OCI-LY7 (cell line): ENCODE measurements around the gene SDHA. TPM values are rescaled to one million over a fixed set of nuclear protein-coding genes. Genes with fewer than 3 reads are reported as not detected.

Experiments
- BruUV-seq: library from RNA; stranded (reverse); fragments of 400-500 nt; replicated peaks from 2 replicates; lab custom pipeline; 2021; lab: Mats Ljungman, UMichigan
- CTCF ChIA-PET: fragments of 300-600 bp; sonication (Branson Sonifier 250); formaldehyde crosslinking; loops from one replicate; lab custom pipeline; 2022; ENCODE audit warnings: antibody characterized with exemption; ENCODE audit not compliant: unreplicated experiment; lab: Charles Lee
- POLR2A ChIA-PET: fragments of 300-600 bp; sonication (Branson Sonifier 250); formaldehyde crosslinking; loops from one replicate; lab custom pipeline; 2022; ENCODE audit warnings: antibody characterized with exemption; lab: Charles Lee
- DNase-seq: peaks from one replicate; pipeline ENCODE4 v3.0.0-alpha.2; 2015; ENCODE audit warnings: low spot score
- H2AFZ ChIP-seq: fragments of 200-600 bp; sonication (generic), shearing (Covaris generic); 2 replicates; pipeline ENCODE4 v1.6.1; 2014; ENCODE audit warnings: mild to moderate bottlenecking, antibody characterized with exemption, low read length, moderate library complexity
- H3K27ac ChIP-seq: fragments of 200-600 bp; sonication (generic); 2 replicates; pipeline ENCODE4 v1.5.1; 2014; ENCODE audit warnings: mixed run types, low read depth, mild to moderate bottlenecking, moderate library complexity, low read length, inconsistent platforms; ENCODE audit not compliant: poor library complexity, severe bottlenecking
- H3K36me3 ChIP-seq: fragments of 200-600 bp; sonication (generic); 2 replicates; pipeline ENCODE4 v1.6.1; 2014; ENCODE audit warnings: mild to moderate bottlenecking, antibody characterized with exemption, low read length, moderate library complexity, mixed read lengths; ENCODE audit not compliant: insufficient read depth
- H3K4me1 ChIP-seq: fragments of 200-600 bp; sonication (generic); 2 replicates; pipeline ENCODE4 v1.5.1; 2014; ENCODE audit warnings: mild to moderate bottlenecking, low read length; ENCODE audit not compliant: insufficient read depth, poor library complexity, severe bottlenecking
- H3K4me2 ChIP-seq: fragments of 200-600 bp; sonication (generic); 2 replicates; pipeline ENCODE4 v1.6.1; 2014; ENCODE audit warnings: mild to moderate bottlenecking, low read length
- H3K4me3 ChIP-seq: fragments of 200-600 bp; sonication (generic); 2 replicates; pipeline ENCODE4 v1.5.1; 2014; ENCODE audit warnings: mild to moderate bottlenecking, low read depth, low read length; ENCODE audit not compliant: poor library complexity, severe bottlenecking
- H3K79me2 ChIP-seq: fragments of 200-600 bp; sonication (generic); 2 replicates; pipeline ENCODE4 v1.6.1; 2016; ENCODE audit warnings: low read depth, mild to moderate bottlenecking, low read length, moderate library complexity, mixed read lengths; ENCODE audit not compliant: insufficient read depth
- H3K9me2 ChIP-seq: fragments of 200-600 bp; sonication (generic); 2 replicates; pipeline ENCODE4 v1.6.1; 2016; ENCODE audit warnings: mild to moderate bottlenecking, low read length, mixed read lengths; ENCODE audit not compliant: insufficient read depth
- H3K9me3 ChIP-seq: fragments of 200-600 bp; sonication (generic); 2 replicates; pipeline ENCODE4 v1.6.1; 2014; ENCODE audit warnings: mild to moderate bottlenecking, mixed run types, low read length, mixed read lengths
- H4K20me1 ChIP-seq: fragments of 200-600 bp; sonication (generic); 2 replicates; pipeline ENCODE4 v1.6.1; 2014; ENCODE audit warnings: mild to moderate bottlenecking, antibody characterized with exemption, low read length, moderate library complexity, mixed read lengths; ENCODE audit not compliant: insufficient read depth
- CTCF ChIP-seq: fragments of 200-600 bp; sonication (generic); conservative IDR thresholded peaks from 2 replicates; pipeline ENCODE4 v1.5.1; 2014; ENCODE audit warnings: mild to moderate bottlenecking, antibody characterized with exemption, low read length, moderate library complexity, mixed read lengths
- EZH2phosphoT487 ChIP-seq: fragments of 200-600 bp; sonication (generic); IDR thresholded peaks from 2 replicates; pipeline ENCODE4 v1.6.1; 2018; ENCODE audit warnings: low read depth, borderline replicate concordance, mild to moderate bottlenecking, mixed run types, antibody characterized with exemption, low read length, moderate library complexity, mixed read lengths
- intact Hi-C: fragments of 100-400 bp; cut with micrococcal nuclease; formaldehyde crosslinking; loops from one replicate; pipeline ENCODE4 v1.10.0; 2022; ENCODE audit not compliant: unreplicated experiment
- total RNA-seq, 2 experiments: library from RNA; depleted of rRNA in 1 of 2; stranded (reverse); fragments of >200 nt in 1 of 2; shearing (Covaris generic) in 1 of 2; gene quantifications; 2 replicates each; pipeline ENCODE4 v1.2.3, GENCODE V29; 2014 to 2022

SDHA gene
- total RNA-seq, 2 experiments from 2014 or later, result 147 to 167 TPM

- intact Hi-C loops, result no loop called here
- DNase-seq, result no peak
- H3K9me2 ChIP-seq, result no peaks in the 10 kb centered on the region
- peaks cover 18% of the 10 kb centered on the region for H3K4me1 ChIP-seq
- no peaks in the 10 kb centered on the region for H3K9me3 ChIP-seq
- H3K79me2 ChIP-seq, result no peaks in the 10 kb centered on the region; the same call in 1 of the 2 replicates
- peaks cover 17% of the 10 kb centered on the region; the same call in 1 of the 2 replicates for H3K36me3 ChIP-seq
- peaks cover 4% of the 10 kb centered on the region; the same call in 1 of the 2 replicates for H4K20me1 ChIP-seq
- no peak overlapping the region for H2AFZ ChIP-seq
- no peak overlapping the region for H3K4me3 ChIP-seq
- no peak overlapping the region for H3K4me2 ChIP-seq
- ChIA-PET POLR2A (interaction anchor here (0.7 kb wide), 1 partner anchor 189 kb away, joined by 4 read pairs; no protein-coding TSS in a partner anchor), CTCF (no interaction called here)
- BruUV-seq, result no TSS peak
- TF ChIP-seq EZH2phosphoT487 (no peak), CTCF (no peak)
- H3K27ac ChIP-seq, result no peak overlapping the region
Observed at GRCh38 chr5:305050-305449, 86.9 kb downstream of the SDHA start.

- Histone ChIP-seq H3K4me3 (no peak overlapping the region), H2AFZ (no peak overlapping the region), H3K79me2 (no peaks in the 10 kb centered on the region; the same call in 1 of the 2 replicates), H3K9me2 (no peaks in the 10 kb centered on the region), H4K20me1 (peaks cover 4% of the 10 kb centered on the region; the same call in 1 of the 2 replicates), H3K36me3 (peaks cover 17% of the 10 kb centered on the region; the same call in 1 of the 2 replicates), H3K4me2 (no peak overlapping the region), H3K9me3 (no peaks in the 10 kb centered on the region), H3K27ac (no peak overlapping the region), H3K4me1 (peaks cover 18% of the 10 kb centered on the region)
- intact Hi-C loops, result no loop called here
- ChIA-PET CTCF (no interaction called here), POLR2A (interaction anchor here (0.7 kb wide), 1 partner anchor 189 kb away, joined by 4 read pairs; no protein-coding TSS in a partner anchor)
- no peak for TF ChIP-seq CTCF
- TF ChIP-seq EZH2phosphoT487, result no peak
- no peak for DNase-seq
- no TSS peak for BruUV-seq
Observed at GRCh38 chr5:305459-305858, 87.3 kb downstream of the SDHA start.
